Measurements from ENCODE around the gene C1RL.

- no peak for TF ChIP-seq CTCF (IDR thresholded peaks at IDR 0.05; ENCODE audit: low read length)
- TF ChIP-seq EZH2phosphoT487 (IDR thresholded peaks at IDR 0.05; ENCODE audit: low read length), result no peak
These were observed 18.6 kb downstream of the C1RL start for GRCh38 chr12:7090222-7090998.

All from MM.1S (cell line).